Measurements from ENCODE around the gene KLF11. TPM values are rescaled to one million over a fixed set of nuclear protein-coding genes. Genes with fewer than 3 reads are reported as not detected.

Gene KLF11
- polyA plus RNA-seq, 1 of the 3 experiments (the other 2 are of a cell fraction) = 9.5 TPM

DNA sequence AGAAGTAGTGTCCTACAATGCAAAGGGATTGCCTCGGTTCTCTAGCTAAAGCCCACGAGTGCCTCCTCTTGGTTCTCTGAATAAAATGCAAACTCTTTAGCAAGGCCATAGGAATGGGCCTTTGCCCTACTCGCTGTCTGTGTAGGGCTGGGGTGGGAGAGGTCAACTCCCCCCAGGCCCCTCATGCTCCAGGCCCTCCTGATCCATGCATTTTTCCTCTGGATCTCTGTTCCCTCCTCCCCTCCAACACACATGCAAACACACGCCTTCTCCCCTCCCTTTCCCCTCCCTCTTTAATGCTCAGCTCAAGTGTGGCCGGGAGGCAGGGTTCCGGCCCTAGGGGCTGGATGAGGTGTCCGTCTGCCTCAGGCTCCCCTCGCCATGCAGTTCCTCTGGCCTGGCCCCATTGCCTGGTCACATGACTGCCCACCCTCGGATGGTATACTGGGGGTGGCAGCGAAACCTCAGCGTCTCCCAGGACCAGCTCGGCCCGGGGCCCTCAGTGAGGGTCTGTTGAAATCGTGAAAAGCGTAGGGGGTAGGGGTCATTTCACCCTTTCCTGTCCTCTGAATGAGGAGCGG is 14.9 kb upstream of the KLF11 start:
- peaks cover 0 to 16% of the 10 kb centered on the region in 2 experiments; a peak in 1 of 4 replicates for H3K4me1 ChIP-seq (ENCODE audit: control insufficient read depth in 1 of 2, insufficient read depth in 2 of 2, low read depth in 1 of 2, low read length in 1 of 2)
- no peak overlapping the region for H3K4me3 ChIP-seq (ENCODE audit: low read depth in 2 of 2, low read length in 1 of 2)
- TF ChIP-seq RAD21 (IDR thresholded peaks at IDR 0.05; ENCODE audit: low read length) = peak; percentile 12; the same call in 1 of the 2 replicates
- TF ChIP-seq EZH2phosphoT487 (IDR thresholded peaks at IDR 0.05; ENCODE audit: borderline replicate concordance, low read depth) = no peak
- H3K79me2 ChIP-seq (ENCODE audit: insufficient read depth) = no peaks in the 10 kb centered on the region
- no peaks in the 10 kb centered on the region for H3F3A ChIP-seq (replicated peaks; ENCODE audit: insufficient read depth)
- H3K36me3 ChIP-seq (replicated peaks in 1 of 2; ENCODE audit: control insufficient read depth in 1 of 2, insufficient read depth in 2 of 2, low read length in 1 of 2) = no peaks in the 10 kb centered on the region
- DNase-seq = no peak
- H3K27ac ChIP-seq (ENCODE audit: low read depth in 2 of 2, low read length in 1 of 2) = no peak overlapping the region
- H3K4me2 ChIP-seq = no peak overlapping the region
- H3K9me2 ChIP-seq = no peaks in the 10 kb centered on the region
- H3K9ac ChIP-seq = no peak overlapping the region
- H2AFZ ChIP-seq (ENCODE audit: low read depth) = no peak overlapping the region
- ChIA-PET CTCF (interaction anchor here (0.7 to 7.0 kb wide), 9 partner anchors 8 to 258 kb away, joined by 3 to 76 read pairs (median 5); no protein-coding TSS in a partner anchor), POLR2A (no interaction called here)
- 91% methylated on average over 16 of the region's 16 CpGs for WGBS (ENCODE audit: low lambda C conversion rate)
- no peaks in the 10 kb centered on the region for H3K9me3 ChIP-seq
- H4K20me1 ChIP-seq (ENCODE audit: insufficient read depth) = no peaks in the 10 kb centered on the region
- H3K27me3 ChIP-seq (ENCODE audit: insufficient read depth) = no peaks in the 10 kb centered on the region

DNA sequence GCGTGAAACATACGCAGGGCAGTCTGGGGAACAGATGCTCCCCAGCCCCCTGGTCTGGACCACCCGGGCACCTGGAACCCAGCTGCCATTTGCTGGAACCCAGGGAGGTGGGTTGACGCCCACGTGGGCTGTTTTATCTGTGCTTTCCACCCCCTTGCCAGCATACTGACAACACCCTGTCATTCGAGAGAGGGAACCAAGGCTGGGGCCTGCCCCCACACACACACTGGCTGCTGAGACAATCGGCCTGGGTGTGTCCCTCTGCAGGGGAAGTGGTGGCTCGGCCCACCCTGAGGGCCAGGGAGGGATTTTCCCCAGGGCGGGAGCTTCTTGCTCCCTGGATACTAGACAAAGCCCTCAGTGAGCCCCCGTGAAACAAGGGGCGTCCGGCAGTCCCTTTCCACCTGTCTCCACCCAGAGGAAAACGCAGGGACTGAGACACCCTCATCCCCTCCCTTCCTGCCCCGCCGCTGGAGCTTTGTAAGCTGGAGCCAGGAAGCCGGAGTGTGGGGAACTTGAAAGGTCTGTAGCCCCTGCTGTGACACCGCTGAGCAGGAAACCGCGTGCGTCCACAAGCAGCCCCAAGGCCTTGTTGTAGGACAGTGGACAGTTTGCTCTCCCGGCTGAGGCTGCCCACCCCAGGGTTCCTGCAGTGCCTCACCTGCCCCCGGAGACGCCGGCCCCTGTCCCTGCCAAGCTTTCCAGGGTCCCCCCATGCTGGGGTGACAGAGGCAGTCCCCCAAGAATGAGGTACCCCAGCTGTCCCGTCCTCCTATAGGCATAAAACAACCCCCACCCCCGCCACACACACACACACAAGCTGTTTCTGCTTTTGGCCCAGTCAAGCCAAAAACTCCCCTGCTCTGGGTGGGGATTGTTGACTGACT is 14.1 kb upstream of the KLF11 start:
- no peak overlapping the region for H3K9ac ChIP-seq
- TF ChIP-seq NRF1 (IDR thresholded peaks at IDR 0.05; ENCODE audit: low read depth, low read length) (no peak), SIN3A (IDR thresholded peaks at IDR 0.05; ENCODE audit: borderline replicate concordance, low read depth, low read length) (no peak), YY1 (IDR thresholded peaks at IDR 0.05; ENCODE audit: low read depth) (no peak), MEF2A (IDR thresholded peaks at IDR 0.05; ENCODE audit: borderline replicate concordance, low read depth) (no peak), PBX3 (IDR thresholded peaks at IDR 0.05) (no peak), SMC3 (IDR thresholded peaks at IDR 0.05; ENCODE audit: low read depth, low read length) (no peak), RXRA (IDR thresholded peaks at IDR 0.05; ENCODE audit: borderline replicate concordance, low read depth) (no peak), CHD2 (IDR thresholded peaks at IDR 0.05; ENCODE audit: low read length, partially characterized antibody) (no peak)
- TF ChIP-seq, protein P1, sequence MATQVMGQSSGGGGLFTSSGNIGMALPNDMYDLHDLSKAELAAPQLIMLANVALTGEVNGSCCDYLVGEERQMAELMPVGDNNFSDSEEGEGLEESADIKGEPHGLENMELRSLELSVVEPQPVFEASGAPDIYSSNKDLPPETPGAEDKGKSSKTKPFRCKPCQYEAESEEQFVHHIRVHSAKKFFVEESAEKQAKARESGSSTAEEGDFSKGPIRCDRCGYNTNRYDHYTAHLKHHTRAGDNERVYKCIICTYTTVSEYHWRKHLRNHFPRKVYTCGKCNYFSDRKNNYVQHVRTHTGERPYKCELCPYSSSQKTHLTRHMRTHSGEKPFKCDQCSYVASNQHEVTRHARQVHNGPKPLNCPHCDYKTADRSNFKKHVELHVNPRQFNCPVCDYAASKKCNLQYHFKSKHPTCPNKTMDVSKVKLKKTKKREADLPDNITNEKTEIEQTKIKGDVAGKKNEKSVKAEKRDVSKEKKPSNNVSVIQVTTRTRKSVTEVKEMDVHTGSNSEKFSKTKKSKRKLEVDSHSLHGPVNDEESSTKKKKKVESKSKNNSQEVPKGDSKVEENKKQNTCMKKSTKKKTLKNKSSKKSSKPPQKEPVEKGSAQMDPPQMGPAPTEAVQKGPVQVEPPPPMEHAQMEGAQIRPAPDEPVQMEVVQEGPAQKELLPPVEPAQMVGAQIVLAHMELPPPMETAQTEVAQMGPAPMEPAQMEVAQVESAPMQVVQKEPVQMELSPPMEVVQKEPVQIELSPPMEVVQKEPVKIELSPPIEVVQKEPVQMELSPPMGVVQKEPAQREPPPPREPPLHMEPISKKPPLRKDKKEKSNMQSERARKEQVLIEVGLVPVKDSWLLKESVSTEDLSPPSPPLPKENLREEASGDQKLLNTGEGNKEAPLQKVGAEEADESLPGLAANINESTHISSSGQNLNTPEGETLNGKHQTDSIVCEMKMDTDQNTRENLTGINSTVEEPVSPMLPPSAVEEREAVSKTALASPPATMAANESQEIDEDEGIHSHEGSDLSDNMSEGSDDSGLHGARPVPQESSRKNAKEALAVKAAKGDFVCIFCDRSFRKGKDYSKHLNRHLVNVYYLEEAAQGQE (IDR thresholded peaks at IDR 0.05; ENCODE audit: low read depth, low read length) = no peak
- no peak for DNase-seq
- peaks cover 1% of the 10 kb centered on the region for H3F3A ChIP-seq (replicated peaks; ENCODE audit: insufficient read depth)
- H3K27ac ChIP-seq (ENCODE audit: low read depth in 2 of 2, low read length in 1 of 2) = no peak overlapping the region
- H3K79me2 ChIP-seq (ENCODE audit: insufficient read depth) = no peaks in the 10 kb centered on the region
- no peaks in the 10 kb centered on the region for H3K9me3 ChIP-seq
- no peaks in the 10 kb centered on the region for H4K20me1 ChIP-seq (ENCODE audit: insufficient read depth)
- H3K4me1 ChIP-seq (ENCODE audit: control insufficient read depth in 1 of 2, insufficient read depth in 2 of 2, low read depth in 1 of 2, low read length in 1 of 2) = peaks cover 0 to 16% of the 10 kb centered on the region in 2 experiments; a peak in 1 of 4 replicates
- H3K9me2 ChIP-seq = no peaks in the 10 kb centered on the region
- CTCF ChIA-PET = interaction anchor here (0.9 to 7.0 kb wide), 7 partner anchors 10 to 258 kb away, joined by 3 to 76 read pairs (median 5); no protein-coding TSS in a partner anchor
- H3K27me3 ChIP-seq (ENCODE audit: insufficient read depth) = no peaks in the 10 kb centered on the region
- H2AFZ ChIP-seq (ENCODE audit: low read depth) = no peak overlapping the region
- no peak overlapping the region for H3K4me2 ChIP-seq
- no peaks in the 10 kb centered on the region for H3K36me3 ChIP-seq (replicated peaks in 1 of 2; ENCODE audit: control insufficient read depth in 1 of 2, insufficient read depth in 2 of 2, low read length in 1 of 2)
- WGBS (ENCODE audit: low lambda C conversion rate) = 77% methylated on average over 23 of the region's 26 CpGs
- no peak overlapping the region for H3K4me3 ChIP-seq (ENCODE audit: low read depth in 2 of 2, low read length in 1 of 2)
- POLR2A ChIA-PET = no interaction called here
